DMS53 treated with DMSO at 0.1 percent for 48 hours (cell line): Measurements from ENCODE around the gene NUP42.

Source experiments
- DNase-seq: peaks from one replicate; lab custom pipeline; 2025; ENCODE audit not compliant: unreplicated experiment; lab: John Stamatoyannopoulos, UW

Gene NUP42

DNA sequence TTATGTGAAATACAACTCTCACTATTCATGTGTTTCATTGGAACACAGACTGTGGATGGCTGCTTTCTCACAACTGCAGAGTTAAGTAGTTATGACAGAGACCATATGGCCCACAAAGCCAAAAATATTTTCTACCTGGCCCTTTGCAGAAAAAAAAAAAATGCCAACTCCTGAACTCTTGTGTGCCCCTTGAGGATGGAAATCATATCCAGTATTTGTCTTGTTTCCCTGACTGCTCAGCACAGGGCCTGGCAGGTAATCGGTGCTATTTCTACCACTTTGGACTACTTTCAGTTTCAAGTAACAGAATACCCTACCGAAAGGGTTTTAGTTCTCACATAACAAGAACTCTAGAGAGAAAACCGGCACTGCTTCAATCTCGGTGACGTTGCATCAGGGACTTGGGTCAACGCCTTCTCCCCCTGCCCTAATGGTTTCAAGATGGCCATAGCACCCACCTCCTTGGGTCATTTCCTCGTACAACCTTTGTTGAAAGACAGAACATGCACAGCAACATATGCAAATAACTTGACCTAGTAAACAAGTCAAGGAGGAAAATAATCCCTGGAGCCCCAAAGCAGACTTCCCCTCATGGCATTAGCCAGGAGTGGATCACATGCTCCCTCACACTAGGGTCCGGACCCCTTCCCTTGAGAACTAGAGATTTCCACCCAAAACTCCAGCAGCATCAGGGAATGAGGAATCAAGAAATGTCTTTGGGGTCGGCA is 52.9 kb downstream of the NUP42 start:
- DNase-seq = no peak

DNA sequence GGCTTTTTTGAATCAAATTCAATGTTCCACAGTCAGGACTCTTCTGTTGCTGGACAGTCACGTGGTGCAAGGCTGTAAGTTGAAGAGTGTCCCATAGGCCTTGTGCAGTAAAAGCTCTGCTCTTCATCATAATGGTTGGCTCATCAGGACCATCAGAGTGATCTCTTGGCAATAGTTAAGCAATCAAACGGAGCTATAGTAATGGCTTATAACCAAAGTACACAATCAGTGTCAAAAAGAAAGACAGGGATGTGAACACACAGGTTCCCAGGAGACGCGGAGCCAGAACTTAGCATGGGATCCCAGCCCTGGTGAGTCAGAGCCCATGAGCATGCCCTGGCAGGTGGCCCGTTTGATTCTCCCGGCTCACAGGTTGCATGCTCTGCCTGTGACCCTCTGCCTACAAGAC is 54.0 kb downstream of the NUP42 start:
- DNase-seq = no peak

- no peak for DNase-seq
Measured at GRCh38 chr7:23237000-23237399, 55.2 kb downstream of the NUP42 start.

DNA sequence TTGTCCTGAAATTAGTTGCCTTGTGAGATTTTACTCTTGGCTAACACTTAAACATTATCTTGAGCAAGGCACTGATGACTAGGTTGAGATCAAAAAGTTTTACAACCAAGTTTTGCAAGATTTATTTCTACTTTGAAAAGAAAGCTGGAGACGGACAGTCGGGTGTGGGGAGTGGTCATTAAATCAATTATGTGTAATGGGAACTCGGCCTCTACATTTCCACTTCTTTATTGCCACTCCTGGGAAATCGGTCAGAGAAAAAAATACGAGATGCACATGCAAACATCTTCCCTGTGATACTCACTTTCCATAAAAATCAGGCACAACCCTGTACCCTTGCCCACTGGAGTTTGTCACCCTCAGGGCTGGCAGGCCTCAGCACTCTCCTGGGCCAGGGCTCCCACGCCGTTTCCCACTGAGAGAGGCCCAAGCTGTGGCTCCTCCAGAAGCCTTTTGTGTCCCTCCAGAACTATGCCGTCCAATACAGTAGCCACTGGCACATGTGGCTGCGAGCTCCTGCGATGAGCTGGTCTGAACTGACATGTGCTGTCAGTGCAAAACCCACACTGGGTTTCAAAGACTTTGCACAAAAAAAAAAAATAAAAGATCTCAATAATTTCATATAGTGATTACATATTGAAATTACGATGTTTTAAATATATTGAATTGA is 57.3 kb downstream of the NUP42 start:
- DNase-seq = no peak

- no peak for DNase-seq
Measured at GRCh38 chr7:23239698-23240097, 57.9 kb downstream of the NUP42 start.

GRCh38 chr7:23242321-23242720 is 60.5 kb downstream of the NUP42 start:
- DNase-seq = no peak

DNA sequence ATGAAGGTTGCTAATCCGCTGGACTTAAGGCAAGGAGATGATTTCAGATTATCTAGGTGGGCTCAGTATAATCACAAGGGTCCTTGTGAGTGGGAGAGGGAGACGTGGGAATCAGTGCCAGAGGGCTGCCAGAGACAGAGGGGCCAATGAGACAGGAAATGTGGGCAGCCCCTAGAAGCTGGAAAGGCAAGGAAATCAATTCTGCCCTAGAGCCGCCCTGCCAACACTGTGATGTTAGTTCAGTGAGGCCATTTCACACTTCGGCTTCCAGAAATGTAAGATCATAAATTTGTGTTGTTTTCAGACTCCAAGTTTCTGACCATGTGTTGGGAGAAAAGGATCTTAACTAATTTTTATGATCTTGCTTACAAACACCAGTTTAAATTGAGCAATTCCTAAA is 61.1 kb downstream of the NUP42 start:
- no peak for DNase-seq

GRCh38 chr7:23246555-23246954 is 64.7 kb downstream of the NUP42 start, which contains the start of gene GPNMB:
Gene GPNMB (plus strand): TSS chr7:23246775. CDS start chr7:23246858, 83 bp downstream.
- no peak for DNase-seq

- DNase-seq = no peak
Measured at GRCh38 chr7:23247046-23247602, 65.3 kb downstream of the NUP42 start.

GRCh38 chr7:23247603-23248335 is 65.9 kb downstream of the NUP42 start:
- DNase-seq = no peak

DNA sequence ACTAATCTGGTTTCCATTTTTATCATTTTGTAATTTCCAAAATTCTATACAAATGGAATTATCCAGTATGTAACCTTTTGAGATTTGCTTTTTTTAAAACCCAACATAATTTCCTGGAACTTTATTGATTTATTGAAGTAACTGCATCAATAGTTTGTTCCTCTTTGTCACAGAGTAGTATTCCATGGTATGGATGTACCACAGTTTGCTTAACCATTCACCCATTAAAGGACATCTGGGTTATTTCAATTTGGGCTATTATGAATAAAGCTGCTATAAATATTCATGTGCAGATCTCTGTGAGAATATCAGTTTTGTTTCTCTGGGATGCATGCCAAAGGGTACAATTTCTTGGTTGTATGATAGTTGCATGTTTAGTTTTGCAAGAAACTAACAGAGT is 67.6 kb downstream of the NUP42 start:
- no peak for DNase-seq
